DOHH2 (cell line): Measurements from ENCODE around the gene OASL.
"Not testable (repeated sequence)": the region's sequence is repeated elsewhere in the genome, so short reads cannot be mapped to it uniquely, and the experiment has no call there.

Experiments
- CTCF ChIP-seq: fragments of 200-600 bp; sonication (generic); IDR thresholded peaks from one replicate; pipeline ENCODE4 v1.5.1; 2014; ENCODE audit warnings: antibody characterized with exemption, mild to moderate bottlenecking, low read depth, low read length; ENCODE audit not compliant: poor library complexity, severe bottlenecking
- EZH2phosphoT487 ChIP-seq: fragments of 200-600 bp; sonication (generic); IDR thresholded peaks from 2 replicates; pipeline ENCODE4 v1.6.1; 2017; ENCODE audit warnings: borderline replicate concordance, mild to moderate bottlenecking, antibody characterized with exemption, low read length, moderate library complexity, mixed read lengths

DNA sequence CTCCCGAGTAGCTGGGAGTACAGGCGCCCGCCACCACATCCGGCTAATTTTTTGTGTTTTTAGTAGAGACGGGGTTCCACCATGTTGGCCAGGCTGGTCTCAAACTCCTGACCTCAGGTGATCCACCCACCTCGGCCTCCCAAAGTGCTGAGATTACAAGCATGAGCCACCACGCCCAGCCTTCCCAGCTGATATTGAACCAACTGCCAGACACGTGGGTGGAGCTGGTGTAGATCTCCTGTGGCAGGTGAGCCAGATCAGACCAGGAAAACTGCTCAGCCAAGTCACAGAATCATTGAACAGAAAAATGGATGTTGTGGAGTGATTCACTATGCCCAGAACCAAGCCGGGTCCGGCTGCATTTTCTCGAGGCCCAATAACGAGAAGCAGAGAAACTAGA lies 8.4 kb upstream of the OASL start:
- not testable (repeated sequence) for TF ChIP-seq CTCF, EZH2phosphoT487
